Stimulated activated CD4-positive, alpha-beta T cell treated with anti-CD3 and anti-CD28 coated beads, Interleukin-12 subunit alpha, Interleukin-12 subunit beta, amount 100 ng/mL, for 4 hours (primary cell): Measurements from ENCODE around the gene CHRDL2.

Experiments
- DNase-seq: peaks from one replicate; pipeline ENCODE4 v3.0.0-alpha.2; 2020

Gene CHRDL2

GRCh38 chr11:74709175-74709574, 22.1 kb downstream of the CHRDL2 start:
- DNase-seq: no peak

GRCh38 chr11:74707602-74708510, 23.4 kb downstream of the CHRDL2 start:
- no peak for DNase-seq

DNA sequence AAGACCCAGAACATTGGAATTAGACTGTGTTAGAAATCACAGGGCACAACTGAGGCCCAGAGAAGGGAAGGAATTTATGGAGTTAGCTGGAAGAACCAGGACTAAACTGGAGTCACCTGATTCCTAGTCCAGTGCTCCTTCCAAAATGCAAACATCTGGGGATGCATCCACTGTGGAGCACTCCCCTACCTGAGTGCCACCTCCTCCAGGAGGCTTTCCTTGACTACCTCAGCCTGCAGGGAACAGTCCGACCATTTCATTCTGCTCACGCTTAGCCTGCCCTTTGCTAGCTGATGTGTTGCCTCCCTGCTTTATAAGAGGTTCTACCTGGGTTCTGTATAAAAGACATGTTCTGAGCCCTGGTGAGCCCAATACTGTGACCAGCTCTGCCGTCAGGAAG, 24.0 kb downstream of the CHRDL2 start:
- no peak for DNase-seq

DNA sequence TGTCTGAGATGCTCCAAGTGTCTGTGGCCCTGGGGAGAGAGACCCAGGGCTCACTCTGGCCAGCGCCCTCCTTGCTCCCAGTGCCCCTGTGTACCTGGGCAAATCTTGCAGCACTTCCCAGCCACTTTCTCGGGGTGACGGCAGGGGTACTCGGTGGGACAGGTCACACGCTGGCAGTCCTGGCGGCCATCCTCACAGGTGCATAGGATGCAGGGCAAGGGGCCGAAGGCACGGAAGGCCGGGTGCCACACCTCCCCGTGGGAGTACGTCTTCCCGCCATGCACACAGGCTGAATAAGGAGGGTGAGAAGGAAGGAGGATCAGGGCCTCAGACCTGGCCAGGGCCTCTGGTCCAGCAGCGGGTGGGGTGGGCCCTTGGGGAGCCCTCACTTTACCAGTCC, 28.0 kb downstream of the CHRDL2 start:
- no peak for DNase-seq

- peak; percentile 50 for DNase-seq
Measured at GRCh38 chr11:74702383-74703007, 28.7 kb downstream of the CHRDL2 start.

DNA sequence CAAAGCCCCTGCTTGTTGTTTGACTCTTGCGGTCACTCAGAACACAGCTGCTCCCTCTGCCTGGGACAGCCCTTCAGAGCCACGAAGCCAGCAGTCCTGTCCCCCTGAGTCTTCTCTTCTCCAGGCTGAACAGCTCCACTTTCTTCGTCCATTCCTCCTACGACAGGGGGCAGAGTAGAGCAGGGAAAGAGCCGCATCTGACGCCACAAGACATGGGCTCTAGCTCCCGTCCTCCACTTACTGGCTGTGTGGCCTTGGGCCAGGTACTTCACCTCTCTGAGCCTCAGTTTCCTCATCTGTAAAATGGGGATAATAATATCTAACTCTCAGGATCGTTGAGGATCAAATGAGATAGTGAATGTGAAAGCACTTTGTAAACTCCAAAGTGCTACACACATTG, 29.9 kb downstream of the CHRDL2 start:
- no peak for DNase-seq

- DNase-seq: no peak
Measured at GRCh38 chr11:74699615-74700396, 31.4 kb downstream of the CHRDL2 start.

DNA sequence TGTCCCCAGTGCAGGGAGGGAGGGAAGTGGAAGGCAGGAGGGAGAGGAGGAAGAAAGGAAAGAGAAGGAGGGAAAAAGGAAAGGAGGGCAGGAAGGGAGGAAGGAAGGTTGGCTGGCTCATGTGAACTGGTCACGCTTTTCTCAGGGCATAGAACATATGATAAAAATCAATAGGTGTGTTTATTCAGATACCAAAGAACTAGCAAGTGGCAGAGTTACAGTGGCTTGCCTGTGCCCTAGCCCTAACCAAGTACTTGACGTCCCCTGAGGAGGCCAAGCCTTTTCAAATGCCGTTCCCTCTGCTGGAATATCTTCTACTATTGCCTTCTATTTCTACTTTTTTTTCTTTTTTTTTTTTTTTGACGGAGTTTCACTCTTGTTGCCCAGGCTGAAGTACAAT, 33.5 kb downstream of the CHRDL2 start:
- DNase-seq: no peak

DNA sequence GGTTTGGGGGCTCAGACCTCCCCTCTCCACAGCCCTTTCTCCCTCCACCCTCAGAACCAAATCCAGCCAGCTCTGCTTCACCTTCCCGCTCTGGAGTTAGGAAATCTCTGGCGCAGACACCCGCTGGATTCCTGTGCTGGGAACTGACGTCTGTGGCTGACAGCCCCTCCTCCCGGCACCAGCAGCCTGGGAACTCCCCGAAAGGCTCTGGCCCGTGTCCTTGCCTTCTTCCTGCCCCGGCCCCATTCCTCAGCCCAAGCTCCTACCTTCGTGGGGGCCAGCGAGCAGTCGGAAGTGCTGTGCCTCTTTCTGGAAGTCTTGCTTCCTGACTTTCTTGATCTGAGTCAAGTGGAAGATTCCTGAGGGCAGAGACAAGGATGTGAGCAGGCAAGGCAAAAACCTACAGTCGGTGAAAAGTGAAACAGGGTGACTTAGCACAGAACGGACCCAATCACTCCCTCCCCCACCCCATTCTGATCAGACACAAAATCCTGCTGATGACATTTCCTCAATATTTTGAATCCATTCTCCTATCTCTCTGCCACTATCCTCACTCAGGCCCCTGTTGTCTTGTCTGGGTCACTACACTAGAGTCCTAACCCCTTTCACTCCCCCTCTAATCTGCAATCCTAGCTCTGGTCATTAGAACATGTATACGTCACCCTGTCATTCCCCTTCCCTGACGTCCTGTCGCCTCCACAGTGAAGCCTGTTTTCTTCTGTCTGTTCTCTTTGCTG, 34.1 kb downstream of the CHRDL2 start:
- no peak for DNase-seq

GRCh38 chr11:74696500-74696899, 34.7 kb downstream of the CHRDL2 start:
- DNase-seq: no peak

DNA sequence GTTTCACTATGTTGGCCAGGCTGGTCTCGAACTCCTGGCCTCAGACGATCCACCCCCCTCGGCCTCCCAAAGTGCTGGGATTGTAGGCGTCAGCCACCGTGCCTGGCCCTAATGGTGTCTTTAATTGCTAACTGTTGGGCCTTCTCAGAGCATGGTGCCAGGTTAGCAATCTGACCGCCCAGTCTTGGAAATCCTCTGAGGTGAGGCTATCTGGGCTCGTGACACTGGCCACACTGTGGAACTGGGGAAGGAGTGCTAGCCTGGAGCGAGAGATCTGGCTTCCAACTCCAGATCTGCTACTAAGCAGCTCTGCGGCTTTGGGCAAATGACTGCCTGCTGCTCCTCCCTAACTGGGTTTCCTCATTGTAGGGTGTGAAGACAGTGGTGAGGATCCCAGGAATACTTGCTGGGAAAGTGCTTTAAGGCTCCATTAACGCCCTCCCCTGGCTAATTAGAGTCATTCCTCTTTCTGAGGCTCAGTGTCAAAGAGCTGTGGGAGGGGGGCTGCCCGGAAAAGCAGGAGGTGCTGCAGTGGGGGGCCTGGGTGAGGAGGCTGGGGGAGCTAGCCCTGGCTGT, 35.4 kb downstream of the CHRDL2 start:
- no peak for DNase-seq

- no peak for DNase-seq
Measured at GRCh38 chr11:74694136-74694930, 36.9 kb downstream of the CHRDL2 start.

- DNase-seq: no peak
Measured at GRCh38 chr11:74693531-74693930, 37.7 kb downstream of the CHRDL2 start.

GRCh38 chr11:74691755-74692154, 39.5 kb downstream of the CHRDL2 start:
- no peak for DNase-seq

- DNase-seq: no peak
Measured at GRCh38 chr11:74689666-74690065, 41.6 kb downstream of the CHRDL2 start.

DNA sequence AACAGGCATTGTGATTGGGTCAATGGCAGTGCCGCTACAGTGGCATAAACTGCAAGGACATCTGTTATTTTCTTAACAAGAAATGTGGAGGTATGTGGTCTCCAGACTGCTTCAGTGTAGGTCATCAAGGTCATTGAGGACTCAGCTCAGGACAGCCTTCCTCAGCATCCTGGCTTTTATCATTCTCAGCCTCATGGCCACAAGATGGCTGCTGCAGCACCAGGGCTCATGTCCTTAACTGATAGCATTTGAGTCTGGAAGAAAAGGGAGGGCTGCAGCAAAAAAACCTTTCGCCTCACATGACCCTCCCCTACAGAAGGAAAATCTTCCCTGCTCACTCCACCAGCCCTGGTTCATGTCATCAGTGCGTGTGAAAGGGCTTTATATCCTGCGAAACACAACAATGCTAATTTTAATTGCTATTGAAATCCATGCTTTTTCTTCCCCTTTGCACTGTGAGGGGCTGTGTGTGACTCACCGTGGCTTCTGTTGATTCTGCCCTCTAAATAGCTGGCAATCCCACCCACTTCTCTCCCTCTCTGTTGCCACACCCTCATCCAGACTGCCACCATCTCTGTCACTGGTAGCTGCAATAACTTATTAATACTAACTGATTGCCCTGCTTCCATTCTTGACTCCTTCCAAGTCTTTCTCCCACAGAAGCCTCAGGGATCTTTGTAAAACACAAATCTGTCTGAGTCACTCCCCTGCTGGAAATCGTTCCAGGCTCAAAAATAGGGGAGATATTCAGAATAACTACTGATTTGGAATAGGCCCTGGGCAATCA, 43.8 kb downstream of the CHRDL2 start:
- no peak for DNase-seq

DNA sequence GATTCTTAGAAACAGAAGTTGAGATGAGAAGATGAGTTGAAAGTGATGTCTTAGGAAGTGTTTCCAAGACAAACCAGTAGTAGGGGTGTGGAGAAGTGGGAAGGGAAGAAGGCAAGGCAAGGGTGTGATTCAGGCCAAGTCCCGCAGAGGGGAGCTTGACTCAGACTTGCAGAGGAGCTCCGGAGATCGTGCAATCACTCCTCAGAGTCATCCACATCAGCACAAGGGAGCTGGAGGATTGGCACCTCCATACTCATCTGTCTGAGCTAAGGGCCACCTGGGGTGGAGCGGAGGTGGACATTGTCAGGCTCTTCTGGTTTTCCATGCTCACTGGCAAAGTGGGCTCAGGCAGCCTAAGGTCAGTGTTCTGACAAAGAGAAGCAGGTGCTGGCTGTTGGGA, 44.4 kb downstream of the CHRDL2 start:
- no peak for DNase-seq

DNA sequence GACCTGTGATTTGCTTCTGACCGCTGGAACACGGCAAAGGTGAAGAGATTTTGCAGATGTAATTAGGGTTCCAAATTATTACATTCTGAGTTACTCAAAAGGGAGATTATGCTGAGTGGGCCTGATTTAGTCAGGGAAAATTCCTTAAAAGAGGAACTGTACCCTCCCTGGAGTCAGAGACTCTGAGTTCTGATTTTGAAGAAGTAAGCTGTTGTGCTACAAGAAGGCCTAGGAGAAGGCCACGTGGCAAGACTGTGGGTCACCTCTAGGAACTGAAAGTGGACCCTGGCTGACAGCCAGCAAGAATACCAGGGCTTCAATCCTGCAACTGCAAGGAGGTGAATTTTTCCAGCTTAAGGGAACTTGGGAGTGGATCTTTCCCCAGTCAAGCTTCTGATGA, 45.3 kb downstream of the CHRDL2 start:
- DNase-seq: no peak

DNA sequence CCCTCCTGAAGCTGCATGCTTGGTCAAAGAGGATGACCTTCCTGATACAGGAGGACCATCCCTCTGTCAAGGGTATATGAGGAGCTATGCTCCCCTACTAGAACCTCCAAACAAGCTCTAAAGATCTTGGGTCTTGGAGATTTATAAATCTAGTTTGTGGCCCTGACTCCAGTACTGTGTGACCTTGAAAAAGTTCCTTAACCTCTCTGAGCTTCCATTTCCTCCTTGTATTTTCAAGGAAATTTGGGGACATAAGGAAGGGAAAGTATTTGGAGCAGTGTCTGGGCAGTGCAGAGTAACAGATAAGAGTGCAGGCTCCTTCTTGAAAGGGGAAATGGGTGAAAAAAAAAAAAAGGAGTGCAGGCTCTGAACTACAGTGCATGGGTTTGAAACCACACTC, 45.9 kb downstream of the CHRDL2 start:
- no peak for DNase-seq

GRCh38 chr11:74684661-74685060, 46.6 kb downstream of the CHRDL2 start:
- DNase-seq: no peak

DNA sequence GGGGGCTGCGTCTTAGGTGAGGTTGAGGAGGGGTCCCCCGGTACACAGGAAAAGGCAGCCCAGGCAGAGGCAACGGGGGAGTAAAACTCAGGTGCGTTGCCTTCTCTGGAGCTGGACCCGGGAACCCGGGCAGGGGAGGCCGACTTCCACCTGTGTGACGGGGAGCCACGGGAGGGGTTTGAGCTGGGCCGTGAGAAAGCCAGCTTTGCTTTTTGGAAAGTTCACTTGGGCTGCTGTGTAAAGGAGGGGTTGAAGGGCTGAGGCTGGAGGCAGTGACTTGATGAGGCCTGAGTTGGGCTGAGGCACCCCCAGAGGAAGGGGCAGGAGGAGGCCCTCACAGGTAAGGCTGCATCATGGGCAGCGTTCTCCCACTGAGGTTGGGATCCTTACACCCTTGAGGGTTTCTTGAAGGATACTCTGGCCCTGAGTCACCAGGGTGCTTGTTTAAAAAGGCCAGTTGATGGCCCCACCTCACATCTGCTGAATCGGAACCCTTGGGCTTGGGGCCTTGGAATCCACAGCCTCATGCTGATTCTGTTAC, 47.2 kb downstream of the CHRDL2 start:
- DNase-seq: no peak
